Measurements from ENCODE around the gene LLPH. TPM values are rescaled to one million over a fixed set of nuclear protein-coding genes. Genes with fewer than 3 reads are reported as not detected.

LLPH gene
- total RNA-seq, 1 experiment from 2014 or later = 8.5 TPM

- no peak for DNase-seq (ENCODE audit: low spot score)
These were observed 13.3 kb upstream of the LLPH start for GRCh38 chr12:66143868-66144267.

- DNase-seq (ENCODE audit: low spot score) = no peak
These were observed 12.3 kb upstream of the LLPH start for GRCh38 chr12:66142826-66143225.

- DNase-seq (ENCODE audit: low spot score) = no peak
These were observed 10.7 kb upstream of the LLPH start for GRCh38 chr12:66141299-66141698.

- peak; percentile 31 for DNase-seq (ENCODE audit: low spot score)
These were observed 10.2 kb upstream of the LLPH start for GRCh38 chr12:66140731-66141130.

GRCh38 chr12:66139328-66139727 lies 8.8 kb upstream of the LLPH start:
- DNase-seq (ENCODE audit: low spot score) = no peak

- no peak for DNase-seq (ENCODE audit: low spot score)
These were observed 7.4 kb upstream of the LLPH start for GRCh38 chr12:66137937-66138336.

GRCh38 chr12:66132408-66132807 lies 1.9 kb upstream of the LLPH start:
- no peak for DNase-seq (ENCODE audit: low spot score)

GRCh38 chr12:66131067-66131688 lies 628 bp upstream of the LLPH start:
- peak; percentile 19 for DNase-seq (ENCODE audit: low spot score)

- no peak for DNase-seq (ENCODE audit: low spot score)
These were observed 650 bp downstream of the LLPH start for GRCh38 chr12:66129934-66130266.

GRCh38 chr12:66127650-66128049 lies 2.9 kb downstream of the LLPH start:
- DNase-seq (ENCODE audit: low spot score) = no peak

- no peak for DNase-seq (ENCODE audit: low spot score)
These were observed 10.1 kb downstream of the LLPH start for GRCh38 chr12:66120477-66120876.

GRCh38 chr12:66119870-66120241 lies 10.7 kb downstream of the LLPH start:
- no peak for DNase-seq (ENCODE audit: low spot score)

- no peak for DNase-seq (ENCODE audit: low spot score)
These were observed 11.2 kb downstream of the LLPH start for GRCh38 chr12:66119229-66119869.

- DNase-seq (ENCODE audit: low spot score) = no peak
These were observed 12.2 kb downstream of the LLPH start for GRCh38 chr12:66118240-66118891.

GRCh38 chr12:66117242-66117641 lies 13.3 kb downstream of the LLPH start:
- no peak for DNase-seq (ENCODE audit: low spot score)

GRCh38 chr12:66115071-66115600 lies 15.4 kb downstream of the LLPH start:
- no peak for DNase-seq (ENCODE audit: low spot score)

GRCh38 chr12:66113471-66113870 lies 17.1 kb downstream of the LLPH start:
- DNase-seq (ENCODE audit: low spot score) = no peak

GRCh38 chr12:66111605-66112004 lies 18.9 kb downstream of the LLPH start:
- DNase-seq (ENCODE audit: low spot score) = no peak

GRCh38 chr12:66109056-66109455 lies 21.5 kb downstream of the LLPH start:
- no peak for DNase-seq (ENCODE audit: low spot score)

GRCh38 chr12:66108386-66108785 lies 22.2 kb downstream of the LLPH start:
- no peak for DNase-seq (ENCODE audit: low spot score)

GRCh38 chr12:66107451-66107915 lies 23.1 kb downstream of the LLPH start:
- peak; percentile 97 for DNase-seq (ENCODE audit: low spot score)

- no peak for DNase-seq (ENCODE audit: low spot score)
These were observed 27.3 kb downstream of the LLPH start for GRCh38 chr12:66103016-66103913.

Measured in HT-29 (cell line).